Measurements from ENCODE around the gene FHOD3.

The FHOD3 gene

GRCh38 chr18:36391426-36392145 is 94.1 kb downstream of the FHOD3 start:
- no peak for TF ChIP-seq CTCF (IDR thresholded peaks at IDR 0.05; ENCODE audit: extremely low read depth, insufficient read depth, missing control alignments)

GRCh38 chr18:36392164-36392978 is 94.9 kb downstream of the FHOD3 start:
- in situ Hi-C loops (cut with MboI; ENCODE audit: low pct_unique_long_range_greater_than_20kb, low sequenced_read_pairs, unreplicated experiment) = no loop called here
- TF ChIP-seq CTCF (IDR thresholded peaks at IDR 0.05; ENCODE audit: extremely low read depth, insufficient read depth, missing control alignments) = no peak
- no peak for DNase-seq (ENCODE audit: low spot score)

More at GRCh38 chr18:36391426-36392145, 94.1 kb downstream of the FHOD3 start:
- DNase-seq (ENCODE audit: low spot score) = no peak
- in situ Hi-C loops (cut with MboI; ENCODE audit: low pct_unique_long_range_greater_than_20kb, low sequenced_read_pairs, unreplicated experiment) = no loop called here

DNA sequence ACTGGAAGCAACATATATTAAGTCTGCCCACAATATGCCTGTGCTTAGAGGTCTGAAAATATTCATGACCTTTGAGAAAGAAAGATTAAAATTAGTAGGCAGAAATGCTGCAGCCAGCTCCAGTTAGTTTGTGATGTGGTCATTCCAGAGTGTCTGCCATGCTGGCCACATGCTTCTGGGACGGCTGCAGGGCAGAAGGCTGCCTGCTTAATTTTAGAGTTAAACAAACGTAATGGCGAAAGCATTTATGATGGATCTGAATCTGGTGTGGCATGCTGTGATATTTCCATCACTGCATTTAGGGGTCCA is 95.4 kb downstream of the FHOD3 start:
- in situ Hi-C loops (cut with MboI; ENCODE audit: low pct_unique_long_range_greater_than_20kb, low sequenced_read_pairs, unreplicated experiment) = no loop called here
- DNase-seq (ENCODE audit: low spot score) = no peak
- no peak for TF ChIP-seq CTCF (IDR thresholded peaks at IDR 0.05; ENCODE audit: extremely low read depth, insufficient read depth, missing control alignments)

GRCh38 chr18:36394486-36394885 is 97.0 kb downstream of the FHOD3 start:
- DNase-seq (ENCODE audit: low spot score) = no peak
- in situ Hi-C loops (cut with MboI; ENCODE audit: low pct_unique_long_range_greater_than_20kb, low sequenced_read_pairs, unreplicated experiment) = no loop called here
- TF ChIP-seq CTCF (IDR thresholded peaks at IDR 0.05; ENCODE audit: extremely low read depth, insufficient read depth, missing control alignments) = no peak

DNA sequence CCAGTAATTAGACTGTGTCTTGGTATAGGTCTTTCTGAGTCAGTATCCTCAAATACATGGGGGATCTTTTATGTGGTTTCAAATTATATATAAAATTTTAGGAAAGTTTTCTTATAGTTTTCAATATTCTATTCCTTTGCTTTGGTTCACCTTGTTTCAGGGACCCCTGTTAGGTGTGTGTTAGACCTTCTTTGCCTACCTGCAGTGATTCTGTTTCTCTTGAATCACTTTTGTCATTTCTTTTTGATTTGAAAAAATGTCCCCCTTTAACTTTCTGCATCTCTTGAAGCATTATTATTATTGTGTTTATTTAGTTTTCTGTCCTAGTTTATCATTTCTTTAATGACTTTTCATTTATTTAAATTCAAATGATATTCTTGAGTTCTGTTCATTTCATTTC is 98.7 kb downstream of the FHOD3 start:
- TF ChIP-seq CTCF (IDR thresholded peaks at IDR 0.05; ENCODE audit: extremely low read depth, insufficient read depth, missing control alignments) = no peak
- in situ Hi-C loops (cut with MboI; ENCODE audit: low pct_unique_long_range_greater_than_20kb, low sequenced_read_pairs, unreplicated experiment) = no loop called here
- DNase-seq (ENCODE audit: low spot score) = no peak

GRCh38 chr18:36397033-36397432 is 99.5 kb downstream of the FHOD3 start:
- DNase-seq (ENCODE audit: low spot score) = no peak
- TF ChIP-seq CTCF (IDR thresholded peaks at IDR 0.05; ENCODE audit: extremely low read depth, insufficient read depth, missing control alignments) = no peak
- in situ Hi-C loops (cut with MboI; ENCODE audit: low pct_unique_long_range_greater_than_20kb, low sequenced_read_pairs, unreplicated experiment) = no loop called here
